PC-9 (cell line): Measurements from ENCODE around the gene GTF2IRD1. TPM values are rescaled to one million over a fixed set of nuclear protein-coding genes. Genes with fewer than 3 reads are reported as not detected.

Source experiments
- BruUV-seq: library from RNA; stranded (reverse); fragments of 400-500 nt; replicated peaks from 2 replicates; lab custom pipeline; 2021; lab: Mats Ljungman, UMichigan
- CTCF ChIA-PET: fragments of 300-600 bp; sonication (Branson Sonifier 250); formaldehyde crosslinking; loops from one replicate; lab custom pipeline; 2022; ENCODE audit warnings: antibody characterized with exemption; lab: Charles Lee
- POLR2A ChIA-PET: fragments of 300-600 bp; sonication (Branson Sonifier 250); formaldehyde crosslinking; loops from one replicate; lab custom pipeline; 2022; ENCODE audit warnings: antibody characterized with exemption; ENCODE audit not compliant: unreplicated experiment; lab: Charles Lee
- DNase-seq, 2 experiments: peaks; one replicate each; pipeline versions ENCODE4 v3.0.0 to v3.0.0-alpha.2; 2015 to 2022; ENCODE audit warnings: mixed read lengths in 1 of 2
- H2AFZ ChIP-seq: fragments of 200-600 bp; sonication (generic); 2 replicates; pipeline ENCODE4 v1.8.1; 2017; ENCODE audit warnings: antibody characterized with exemption
- H3F3A ChIP-seq: fragments of 200-600 bp; sonication (generic); 2 replicates; pipeline ENCODE4 v1.8.1; 2017; ENCODE audit warnings: antibody characterized with exemption, mild to moderate bottlenecking, low read depth; ENCODE audit not compliant: insufficient read depth
- H3K27ac ChIP-seq: fragments of 200-600 bp; sonication (generic); 2 replicates; pipeline ENCODE4 v1.6.1; 2016; ENCODE audit warnings: mixed run types
- H3K27me3 ChIP-seq: fragments of 200-600 bp; sonication (generic); 2 replicates; pipeline ENCODE4 v1.6.1; 2016; ENCODE audit warnings: low read depth, mixed run types; ENCODE audit not compliant: insufficient read depth
- H3K36me3 ChIP-seq: fragments of 200-600 bp; sonication (generic); 2 replicates; pipeline ENCODE4 v1.6.1; 2016; ENCODE audit warnings: low read depth, mixed run types
- H3K4me1 ChIP-seq: fragments of 200-600 bp; sonication (generic); replicated peaks from 2 replicates; pipeline ENCODE4 v1.6.1; 2016; ENCODE audit warnings: mixed run types; ENCODE audit not compliant: insufficient read depth
- H3K4me2 ChIP-seq: fragments of 200-600 bp; sonication (generic); 2 replicates; pipeline ENCODE4 v1.6.1; 2017; ENCODE audit warnings: mixed run types
- H3K4me3 ChIP-seq: fragments of 200-600 bp; sonication (generic); 2 replicates; pipeline ENCODE4 v1.6.1; 2016; ENCODE audit warnings: mixed run types
- H3K79me2 ChIP-seq: fragments of 200-600 bp; sonication (generic); 2 replicates; pipeline ENCODE4 v1.6.1; 2017; ENCODE audit warnings: low read depth, mixed run types
- H3K9me2 ChIP-seq: fragments of 200-600 bp; sonication (generic); 2 replicates; pipeline ENCODE4 v1.8.1; 2017; ENCODE audit warnings: mild to moderate bottlenecking; ENCODE audit not compliant: insufficient read depth
- H3K9me3 ChIP-seq: fragments of 200-600 bp; sonication (generic); 2 replicates; pipeline ENCODE4 v1.8.1; 2016; ENCODE audit warnings: low read depth; ENCODE audit not compliant: insufficient read depth
- H4K20me1 ChIP-seq: fragments of 200-600 bp; sonication (generic); 2 replicates; pipeline ENCODE4 v1.8.1; 2017; ENCODE audit not compliant: insufficient read depth
- EZH2 ChIP-seq: fragments of 200-600 bp; sonication (generic); IDR thresholded peaks from 2 replicates; pipeline ENCODE4 v1.8.0; 2017; ENCODE audit warnings: antibody characterized with exemption, low read depth
- intact Hi-C: fragments of 100-400 bp; cut with micrococcal nuclease; formaldehyde crosslinking; loops from one replicate; pipeline ENCODE4 v1.10.0; 2022; ENCODE audit not compliant: unreplicated experiment
- total RNA-seq: library from RNA; stranded (reverse); gene quantifications from 2 replicates; pipeline ENCODE4 v1.2.3, GENCODE V29; 2021
- TF ChIP-seq, protein P1 (sequence below): fragments of 200-600 bp; sonication (generic); conservative IDR thresholded peaks from 2 replicates; pipeline ENCODE4 v1.6.1; 2017; ENCODE audit warnings: mixed run types, antibody characterized with exemption, mild to moderate bottlenecking, moderate library complexity

Gene GTF2IRD1
- total RNA-seq, 1 experiment from 2014 or later = 46.7 TPM

DNA sequence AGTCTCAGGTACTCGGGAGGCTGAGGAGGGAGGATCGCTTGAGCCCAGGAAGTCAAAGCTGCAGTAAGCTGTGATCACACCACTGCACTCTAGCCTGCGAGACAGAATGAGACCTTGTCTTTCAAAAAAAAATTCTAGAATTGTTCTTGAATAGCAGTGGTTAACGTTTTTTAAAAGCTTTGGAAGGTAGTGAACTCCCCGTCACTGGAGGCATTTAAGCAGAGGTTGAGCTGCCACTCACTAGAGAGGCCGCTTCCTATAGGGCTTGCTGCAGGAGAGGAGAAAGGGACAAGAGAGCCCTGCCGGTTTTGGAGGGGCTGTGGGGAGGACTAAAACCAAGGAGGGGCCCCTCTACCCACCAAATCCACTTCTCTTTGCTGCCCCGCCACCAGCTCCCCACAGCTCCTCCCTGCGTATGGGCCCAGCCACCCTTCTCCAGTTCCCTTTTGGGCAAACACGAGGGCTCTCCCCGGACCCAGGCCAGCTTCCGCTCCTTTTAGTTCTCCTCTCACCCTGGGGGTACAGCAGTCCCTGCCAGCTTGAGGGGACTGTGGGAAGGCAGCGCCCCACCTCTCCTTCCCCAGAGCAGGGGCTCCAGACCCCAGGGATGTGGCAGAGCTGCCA, 116.9 kb downstream of the GTF2IRD1 start:
- no peak for DNase-seq
- Histone ChIP-seq H3K27me3 (no peaks in the 10 kb centered on the region), H3K9me3 (no peaks in the 10 kb centered on the region), H3K4me1 (peaks cover 28% of the 10 kb centered on the region), H3F3A (peaks cover 38% of the 10 kb centered on the region), H3K9me2 (no peaks in the 10 kb centered on the region), H4K20me1 (no peaks in the 10 kb centered on the region), H3K36me3 (no peaks in the 10 kb centered on the region), H3K79me2 (no peaks in the 10 kb centered on the region), H3K27ac (peak overlapping the region; percentile 67; the same call in 1 of the 2 replicates), H2AFZ (no peak overlapping the region), H3K4me2 (no peak overlapping the region), H3K4me3 (no peak overlapping the region)
- BruUV-seq = no TSS peak
- intact Hi-C loops = no loop called here
- POLR2A ChIA-PET = no interaction called here
- TF ChIP-seq, protein P1, sequence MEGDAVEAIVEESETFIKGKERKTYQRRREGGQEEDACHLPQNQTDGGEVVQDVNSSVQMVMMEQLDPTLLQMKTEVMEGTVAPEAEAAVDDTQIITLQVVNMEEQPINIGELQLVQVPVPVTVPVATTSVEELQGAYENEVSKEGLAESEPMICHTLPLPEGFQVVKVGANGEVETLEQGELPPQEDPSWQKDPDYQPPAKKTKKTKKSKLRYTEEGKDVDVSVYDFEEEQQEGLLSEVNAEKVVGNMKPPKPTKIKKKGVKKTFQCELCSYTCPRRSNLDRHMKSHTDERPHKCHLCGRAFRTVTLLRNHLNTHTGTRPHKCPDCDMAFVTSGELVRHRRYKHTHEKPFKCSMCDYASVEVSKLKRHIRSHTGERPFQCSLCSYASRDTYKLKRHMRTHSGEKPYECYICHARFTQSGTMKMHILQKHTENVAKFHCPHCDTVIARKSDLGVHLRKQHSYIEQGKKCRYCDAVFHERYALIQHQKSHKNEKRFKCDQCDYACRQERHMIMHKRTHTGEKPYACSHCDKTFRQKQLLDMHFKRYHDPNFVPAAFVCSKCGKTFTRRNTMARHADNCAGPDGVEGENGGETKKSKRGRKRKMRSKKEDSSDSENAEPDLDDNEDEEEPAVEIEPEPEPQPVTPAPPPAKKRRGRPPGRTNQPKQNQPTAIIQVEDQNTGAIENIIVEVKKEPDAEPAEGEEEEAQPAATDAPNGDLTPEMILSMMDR = no peak
- CTCF ChIA-PET = interaction anchor here (0.6 kb wide), 1 partner anchor 200 kb away, joined by 4 read pairs; no protein-coding TSS in a partner anchor

DNA sequence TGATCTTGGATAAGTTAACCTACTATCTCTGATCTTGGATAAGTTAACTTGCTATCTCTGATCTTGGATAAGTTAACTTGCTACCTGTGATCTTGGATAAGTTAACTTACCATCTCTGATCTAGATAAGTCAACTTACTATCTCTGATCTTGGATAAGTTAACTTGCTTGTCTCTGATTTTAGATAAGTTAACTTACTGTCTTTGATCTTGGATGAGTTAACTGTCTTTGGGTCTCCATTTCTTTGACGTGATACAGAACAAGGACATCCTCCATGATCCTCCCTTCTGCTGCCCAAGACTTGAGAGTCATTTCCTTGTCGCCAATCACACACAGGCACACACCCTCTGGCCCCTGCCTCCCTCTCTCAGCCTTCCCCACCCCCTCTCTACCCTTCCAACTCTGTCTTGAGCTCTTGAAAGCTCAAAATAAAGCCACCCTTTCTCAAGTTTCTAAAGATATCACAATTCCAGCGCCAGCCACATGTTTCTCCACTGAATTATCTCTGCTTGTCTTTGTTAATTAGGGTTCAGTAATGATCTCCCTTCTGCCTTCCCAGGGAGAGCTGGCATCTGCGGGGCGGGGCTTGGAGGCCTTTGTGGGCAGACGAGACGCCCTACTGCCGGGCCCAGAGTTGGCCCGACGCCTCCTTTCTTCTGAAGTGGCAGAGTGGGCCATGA, 118.7 kb downstream of the GTF2IRD1 start:
- CTCF ChIA-PET = interaction anchor here (0.6 kb wide), 1 partner anchor 21 kb away, joined by 5 read pairs; no protein-coding TSS in a partner anchor

DNA sequence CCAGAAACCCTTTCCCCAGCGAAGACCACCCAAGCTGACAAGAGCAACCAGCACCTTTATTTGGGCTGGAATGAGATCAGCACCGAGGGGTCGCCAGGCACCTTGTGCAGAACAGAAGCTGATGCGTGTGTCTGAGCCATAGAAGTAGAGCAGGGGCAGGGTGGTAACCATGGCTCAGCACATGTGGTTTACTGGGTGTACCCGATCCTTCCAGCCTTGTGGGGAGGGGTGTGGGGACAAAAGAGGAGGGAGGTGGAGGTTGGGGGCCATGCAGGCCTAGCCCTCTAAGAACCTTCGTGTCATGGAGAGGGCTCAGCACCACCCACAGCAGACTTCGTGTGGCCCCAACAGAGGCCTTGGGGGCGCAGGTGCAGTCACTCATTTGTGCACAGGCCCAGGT, 119.8 kb downstream of the GTF2IRD1 start:
- ChIA-PET POLR2A (no interaction called here), CTCF (no interaction called here)
- intact Hi-C loops = no loop called here
- no TSS peak for BruUV-seq
- no peaks in the 10 kb centered on the region for H3K9me3 ChIP-seq
- H3K9me2 ChIP-seq = no peaks in the 10 kb centered on the region
- TF ChIP-seq, protein P1 = no peak
- TF ChIP-seq EZH2 = no peak
- H3K4me3 ChIP-seq = no peak overlapping the region
- H3K79me2 ChIP-seq = no peaks in the 10 kb centered on the region
- no peak overlapping the region for H3K4me2 ChIP-seq
- H4K20me1 ChIP-seq = no peaks in the 10 kb centered on the region
- no peak for DNase-seq
- H3K27ac ChIP-seq = no peak overlapping the region
- no peaks in the 10 kb centered on the region for H3K27me3 ChIP-seq
- peaks cover 57% of the 10 kb centered on the region for H3F3A ChIP-seq
- H3K4me1 ChIP-seq = peaks cover 45% of the 10 kb centered on the region
- no peak overlapping the region for H2AFZ ChIP-seq
- H3K36me3 ChIP-seq = no peaks in the 10 kb centered on the region

More for the DNA sequence above, 118.7 kb downstream of the GTF2IRD1 start:
- H2AFZ ChIP-seq = no peak overlapping the region
- H3K4me1 ChIP-seq = peaks cover 40% of the 10 kb centered on the region
- no peaks in the 10 kb centered on the region for H3K36me3 ChIP-seq
- H3K79me2 ChIP-seq = no peaks in the 10 kb centered on the region
- H4K20me1 ChIP-seq = no peaks in the 10 kb centered on the region
- H3K4me2 ChIP-seq = no peak overlapping the region
- BruUV-seq = no TSS peak
- no peaks in the 10 kb centered on the region for H3K9me3 ChIP-seq
- H3K9me2 ChIP-seq = no peaks in the 10 kb centered on the region
- intact Hi-C loops = no loop called here
- peaks cover 51% of the 10 kb centered on the region for H3F3A ChIP-seq
- no peak overlapping the region for H3K4me3 ChIP-seq
- DNase-seq = no peak
- no peak overlapping the region for H3K27ac ChIP-seq
- H3K27me3 ChIP-seq = no peaks in the 10 kb centered on the region
- POLR2A ChIA-PET = no interaction called here
- no peak for TF ChIP-seq EZH2
- TF ChIP-seq, protein P1 = no peak
